HG03439 (cell line): ENCODE measurements around the gene TRMT2A.
"Not testable (repeated sequence)": the region's sequence is repeated elsewhere in the genome, so short reads cannot be mapped to it uniquely, and the experiment has no call there.

Experiments
- ATAC-seq: cut with Tn5 transposase; IDR thresholded peaks from one replicate; pipeline ENCODE4 v1.9.1; 2021; ENCODE audit warnings: mild to moderate bottlenecking, moderate library complexity; ENCODE audit not compliant: unreplicated experiment

TRMT2A gene

GRCh38 chr22:20116951-20117632, at the start of gene TRMT2A:
TSS of gene TRMT2A (minus strand) at chr22:20117226. CDS start at chr22:20116906, 320 bp downstream.
- ATAC-seq, result peak; percentile 77

GRCh38 chr22:20166703-20167102, 49.7 kb upstream of the TRMT2A start:
- ATAC-seq, result no peak

GRCh38 chr22:20165913-20166312, 48.9 kb upstream of the TRMT2A start:
- no peak for ATAC-seq

- ATAC-seq, result no peak
Measured at GRCh38 chr22:20165421-20165820, 48.4 kb upstream of the TRMT2A start.

- no peak for ATAC-seq
Measured at GRCh38 chr22:20164863-20165262, 47.8 kb upstream of the TRMT2A start.

GRCh38 chr22:20160041-20160440, 43.0 kb upstream of the TRMT2A start:
- ATAC-seq, result no peak

GRCh38 chr22:20159531-20159930, 42.5 kb upstream of the TRMT2A start:
- ATAC-seq, result not testable (repeated sequence)

GRCh38 chr22:20159076-20159475, 42.0 kb upstream of the TRMT2A start:
- ATAC-seq, result no peak

- no peak for ATAC-seq
Measured at GRCh38 chr22:20158391-20159036, 41.5 kb upstream of the TRMT2A start.

- no peak for ATAC-seq
Measured at GRCh38 chr22:20157430-20158183, 40.6 kb upstream of the TRMT2A start.

- ATAC-seq, result no peak
Measured at GRCh38 chr22:20156611-20157429, 39.8 kb upstream of the TRMT2A start.

GRCh38 chr22:20156042-20156389, 39.0 kb upstream of the TRMT2A start:
- ATAC-seq, result no peak

- ATAC-seq, result no peak
Measured at GRCh38 chr22:20155330-20156041, 38.5 kb upstream of the TRMT2A start.

- no peak for ATAC-seq
Measured at GRCh38 chr22:20154602-20155187, 37.7 kb upstream of the TRMT2A start.

- ATAC-seq, result no peak
Measured at GRCh38 chr22:20153945-20154344, 36.9 kb upstream of the TRMT2A start.

- ATAC-seq, result no peak
Measured at GRCh38 chr22:20152464-20152890, 35.5 kb upstream of the TRMT2A start.

- no peak for ATAC-seq
Measured at GRCh38 chr22:20151276-20151588, 34.2 kb upstream of the TRMT2A start.

GRCh38 chr22:20150381-20151275, 33.6 kb upstream of the TRMT2A start, which contains the start of gene CCDC188:
TSS of gene CCDC188 (minus strand) at chr22:20151055. CDS start at chr22:20150986, 69 bp downstream.
- no peak for ATAC-seq
